ENCODE data around the gene MXRA8.
"Not testable (repeated sequence)": the region's sequence is repeated elsewhere in the genome, so short reads cannot be mapped to it uniquely, and the experiment has no call there.

Gene MXRA8

GRCh38 chr1:1322418-1322817 is 35.9 kb downstream of the MXRA8 start:
- DNase-seq, result no peak
- peaks cover 32% of the 10 kb centered on the region for H3K36me3 ChIP-seq (ENCODE audit: control insufficient read depth, insufficient read depth, low read length)
- no peaks in the 10 kb centered on the region for H3K27me3 ChIP-seq (replicated peaks; ENCODE audit: control insufficient read depth, insufficient read depth, low read length, poor library complexity, severe bottlenecking)
- H3K9me3 ChIP-seq (ENCODE audit: control insufficient read depth, low read length), result no peaks in the 10 kb centered on the region
- H3K27ac ChIP-seq (ENCODE audit: insufficient read depth, low read length, poor library complexity, severe bottlenecking), result no peak overlapping the region
- H3K4me3 ChIP-seq (ENCODE audit: insufficient read depth, low read depth, low read length, poor library complexity, severe bottlenecking), result no peak overlapping the region
- H3K4me1 ChIP-seq (ENCODE audit: control insufficient read depth, insufficient read depth, low read length, poor library complexity, severe bottlenecking), result peaks cover 34% of the 10 kb centered on the region

DNA sequence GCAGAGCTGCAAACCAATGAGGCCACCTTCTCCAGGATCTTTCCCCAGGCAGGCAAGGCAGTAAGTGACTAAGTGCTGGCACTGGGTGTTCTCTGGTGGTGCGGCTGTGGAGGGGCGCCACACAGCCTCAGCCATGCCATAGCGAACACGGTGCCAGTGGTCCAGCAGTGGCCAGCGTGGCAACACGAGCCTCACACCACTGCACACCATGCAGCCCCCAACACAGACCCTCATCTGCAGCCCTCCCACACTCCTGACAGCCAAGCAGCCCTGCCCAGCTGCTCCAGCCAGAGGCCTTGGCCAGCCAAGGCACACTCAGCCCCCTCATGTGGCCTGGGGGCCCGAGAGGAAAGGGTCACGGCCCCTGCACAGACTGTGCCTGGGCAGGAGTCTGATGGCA is 36.9 kb downstream of the MXRA8 start:
- H3K36me3 ChIP-seq (ENCODE audit: control insufficient read depth, insufficient read depth, low read length), result peaks cover 27% of the 10 kb centered on the region
- no peaks in the 10 kb centered on the region for H3K9me3 ChIP-seq (ENCODE audit: control insufficient read depth, low read length)
- H3K4me3 ChIP-seq (ENCODE audit: insufficient read depth, low read depth, low read length, poor library complexity, severe bottlenecking), result no peak overlapping the region
- H3K27ac ChIP-seq (ENCODE audit: insufficient read depth, low read length, poor library complexity, severe bottlenecking), result no peak overlapping the region
- DNase-seq, result no peak
- H3K4me1 ChIP-seq (ENCODE audit: control insufficient read depth, insufficient read depth, low read length, poor library complexity, severe bottlenecking), result peaks cover 34% of the 10 kb centered on the region
- no peaks in the 10 kb centered on the region for H3K27me3 ChIP-seq (replicated peaks; ENCODE audit: control insufficient read depth, insufficient read depth, low read length, poor library complexity, severe bottlenecking)

DNA sequence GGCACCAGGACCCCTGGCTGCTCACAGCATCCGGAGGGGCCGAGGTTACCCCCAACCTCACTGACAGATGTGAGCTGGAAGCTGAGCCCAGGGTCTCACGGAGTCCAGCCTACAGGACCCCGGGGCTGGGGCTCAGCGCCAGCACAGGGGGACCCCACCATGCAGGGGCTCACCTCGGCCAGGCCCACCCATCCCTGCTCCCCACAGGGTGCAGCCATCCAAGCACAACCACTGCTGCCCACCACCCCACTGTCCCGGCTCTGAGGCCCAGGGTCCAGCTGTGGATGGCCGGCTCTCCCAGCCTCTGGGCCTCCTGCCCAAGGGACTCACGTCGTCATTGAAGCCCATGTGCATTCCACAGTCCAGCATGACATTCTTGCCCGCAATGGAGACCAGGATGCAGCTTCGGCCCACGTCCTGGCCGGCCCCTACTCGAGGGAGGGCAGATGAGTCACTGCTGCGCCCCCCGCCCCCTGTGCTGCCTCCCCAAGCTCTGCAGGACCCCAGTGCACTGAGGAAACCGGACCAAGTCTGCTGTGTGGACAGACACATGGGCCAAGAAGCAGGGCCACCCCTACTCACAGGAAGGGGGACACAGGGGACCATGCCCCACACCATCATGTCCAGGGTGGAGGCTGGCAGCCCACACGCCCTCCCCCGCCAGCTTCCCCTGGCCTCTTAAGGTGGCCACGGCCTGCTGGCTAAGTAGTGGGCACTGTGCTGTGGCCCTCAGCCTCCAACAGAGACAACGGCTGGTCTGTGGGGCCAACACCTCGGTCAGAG is 37.5 kb downstream of the MXRA8 start:
- Histone ChIP-seq H3K4me3 (ENCODE audit: insufficient read depth, low read depth, low read length, poor library complexity, severe bottlenecking) (no peak overlapping the region), H3K36me3 (ENCODE audit: control insufficient read depth, insufficient read depth, low read length) (peaks cover 27% of the 10 kb centered on the region), H3K27me3 (replicated peaks; ENCODE audit: control insufficient read depth, insufficient read depth, low read length, poor library complexity, severe bottlenecking) (no peaks in the 10 kb centered on the region), H3K4me1 (ENCODE audit: control insufficient read depth, insufficient read depth, low read length, poor library complexity, severe bottlenecking) (peaks cover 28% of the 10 kb centered on the region), H3K27ac (ENCODE audit: insufficient read depth, low read length, poor library complexity, severe bottlenecking) (no peak overlapping the region), H3K9me3 (ENCODE audit: control insufficient read depth, low read length) (no peaks in the 10 kb centered on the region)
- no peak for DNase-seq

- H3K9me3 ChIP-seq (ENCODE audit: control insufficient read depth, low read length), result no peaks in the 10 kb centered on the region
- peaks cover 30% of the 10 kb centered on the region for H3K36me3 ChIP-seq (ENCODE audit: control insufficient read depth, insufficient read depth, low read length)
- H3K4me1 ChIP-seq (ENCODE audit: control insufficient read depth, insufficient read depth, low read length, poor library complexity, severe bottlenecking), result peaks cover 16% of the 10 kb centered on the region
- no peak overlapping the region for H3K27ac ChIP-seq (ENCODE audit: insufficient read depth, low read length, poor library complexity, severe bottlenecking)
- no peak for DNase-seq
- no peaks in the 10 kb centered on the region for H3K27me3 ChIP-seq (replicated peaks; ENCODE audit: control insufficient read depth, insufficient read depth, low read length, poor library complexity, severe bottlenecking)
- no peak overlapping the region for H3K4me3 ChIP-seq (ENCODE audit: insufficient read depth, low read depth, low read length, poor library complexity, severe bottlenecking)
These were observed 38.8 kb downstream of the MXRA8 start for GRCh38 chr1:1319646-1319941.

DNA sequence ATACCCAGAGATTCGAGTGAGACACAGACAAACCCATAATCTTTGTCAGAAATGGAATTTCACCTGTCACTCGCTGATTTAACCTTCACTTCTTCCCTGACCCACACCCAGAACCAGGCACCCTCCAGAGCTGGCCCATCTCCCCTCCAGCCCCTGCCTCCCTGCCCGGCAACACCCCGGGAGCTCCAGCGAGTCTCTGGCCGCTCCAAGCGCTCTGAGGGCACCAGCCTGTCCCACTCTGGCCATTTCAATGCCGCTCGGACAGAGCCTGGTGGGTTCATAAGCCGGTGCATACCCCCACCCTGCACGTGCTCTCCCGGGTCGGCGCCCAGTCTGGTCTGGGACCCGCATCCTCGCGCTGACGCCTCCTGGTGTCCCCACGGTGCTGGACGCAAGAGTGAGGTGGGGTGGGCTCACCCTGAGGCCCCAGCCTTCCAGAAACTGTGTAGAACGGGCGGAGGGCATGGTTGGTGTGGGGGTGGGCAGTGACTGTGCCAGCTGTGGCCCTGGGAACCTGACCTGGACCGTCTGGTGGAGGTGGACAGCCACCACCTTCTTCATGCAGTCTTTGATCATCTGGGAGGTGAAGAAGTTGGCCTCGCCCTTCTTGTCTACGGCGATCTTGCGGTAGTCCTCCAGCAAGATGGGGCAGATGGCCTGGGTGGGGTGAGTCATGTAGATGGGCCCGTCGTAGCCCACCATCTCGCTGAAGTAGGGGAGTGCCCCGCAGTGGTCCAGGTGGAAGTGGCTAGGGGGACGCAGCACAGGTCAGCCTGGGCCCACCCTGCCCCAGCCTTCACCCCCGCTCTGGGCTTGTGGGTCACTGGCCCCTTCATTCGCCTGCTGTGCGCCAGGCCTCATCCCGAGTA is 39.3 kb downstream of the MXRA8 start:
- Histone ChIP-seq H3K27me3 (replicated peaks; ENCODE audit: control insufficient read depth, insufficient read depth, low read length, poor library complexity, severe bottlenecking) (no peaks in the 10 kb centered on the region), H3K4me3 (ENCODE audit: insufficient read depth, low read depth, low read length, poor library complexity, severe bottlenecking) (no peak overlapping the region), H3K36me3 (ENCODE audit: control insufficient read depth, insufficient read depth, low read length) (peaks cover 35% of the 10 kb centered on the region), H3K4me1 (ENCODE audit: control insufficient read depth, insufficient read depth, low read length, poor library complexity, severe bottlenecking) (peaks cover 16% of the 10 kb centered on the region), H3K27ac (ENCODE audit: insufficient read depth, low read length, poor library complexity, severe bottlenecking) (no peak overlapping the region), H3K9me3 (ENCODE audit: control insufficient read depth, low read length) (no peaks in the 10 kb centered on the region)
- no peak for DNase-seq

DNA sequence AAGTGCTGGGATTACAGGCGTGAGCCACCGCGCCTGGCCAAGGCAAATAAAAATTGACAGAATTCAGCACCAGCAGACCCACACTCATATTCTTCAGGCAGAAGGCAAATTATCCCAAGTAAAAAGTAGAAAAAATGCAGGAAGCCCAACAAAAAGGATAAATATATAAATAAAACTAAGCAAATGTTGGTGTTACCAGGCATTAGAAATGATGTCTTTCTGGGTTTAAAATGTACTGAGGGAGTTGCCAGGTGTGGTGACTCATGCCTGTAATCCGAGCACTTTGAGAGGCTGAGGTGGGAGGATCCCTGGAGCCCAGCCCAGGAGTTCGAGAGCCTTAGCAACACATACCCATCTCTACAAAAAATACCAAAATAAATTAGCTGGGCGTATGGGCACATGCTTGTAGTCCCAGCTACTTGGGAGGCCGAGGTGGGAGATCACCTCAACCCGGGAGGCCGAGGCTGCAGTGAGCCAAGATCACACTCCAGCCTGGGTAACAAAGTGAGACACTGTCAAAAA is 40.2 kb downstream of the MXRA8 start:
- H3K4me3 ChIP-seq (ENCODE audit: insufficient read depth, low read depth, low read length, poor library complexity, severe bottlenecking), result no peak overlapping the region
- no peaks in the 10 kb centered on the region for H3K9me3 ChIP-seq (ENCODE audit: control insufficient read depth, low read length)
- no peak for DNase-seq
- H3K27ac ChIP-seq (ENCODE audit: insufficient read depth, low read length, poor library complexity, severe bottlenecking), result no peak overlapping the region
- H3K27me3 ChIP-seq (replicated peaks; ENCODE audit: control insufficient read depth, insufficient read depth, low read length, poor library complexity, severe bottlenecking), result no peaks in the 10 kb centered on the region
- H3K4me1 ChIP-seq (ENCODE audit: control insufficient read depth, insufficient read depth, low read length, poor library complexity, severe bottlenecking), result peaks cover 12% of the 10 kb centered on the region
- H3K36me3 ChIP-seq (ENCODE audit: control insufficient read depth, insufficient read depth, low read length), result peaks cover 43% of the 10 kb centered on the region

DNA sequence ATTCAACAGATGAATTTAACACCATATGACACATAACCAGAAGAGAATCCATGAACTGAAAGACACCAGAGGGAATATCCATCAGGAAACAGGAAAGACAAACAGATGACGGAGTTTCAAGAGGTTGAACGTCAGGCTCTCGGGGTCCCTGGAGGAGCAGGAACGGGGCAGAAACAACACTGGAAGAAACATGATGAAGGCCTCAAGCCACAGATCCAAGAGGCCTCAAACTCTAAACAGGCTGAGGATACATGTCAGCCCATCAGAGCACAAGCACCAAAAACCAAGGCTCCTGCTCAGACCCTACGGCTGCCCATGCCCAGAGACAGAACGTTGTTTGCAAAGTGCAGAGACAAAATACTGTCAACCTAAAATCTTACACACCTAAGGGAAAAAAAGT is 40.9 kb downstream of the MXRA8 start:
- DNase-seq, result no peak
- H3K9me3 ChIP-seq (ENCODE audit: control insufficient read depth, low read length), result no peaks in the 10 kb centered on the region
- H3K4me3 ChIP-seq (ENCODE audit: insufficient read depth, low read depth, low read length, poor library complexity, severe bottlenecking), result no peak overlapping the region
- H3K36me3 ChIP-seq (ENCODE audit: control insufficient read depth, insufficient read depth, low read length), result peaks cover 51% of the 10 kb centered on the region
- no peaks in the 10 kb centered on the region for H3K27me3 ChIP-seq (replicated peaks; ENCODE audit: control insufficient read depth, insufficient read depth, low read length, poor library complexity, severe bottlenecking)
- peaks cover 7% of the 10 kb centered on the region for H3K4me1 ChIP-seq (ENCODE audit: control insufficient read depth, insufficient read depth, low read length, poor library complexity, severe bottlenecking)
- H3K27ac ChIP-seq (ENCODE audit: insufficient read depth, low read length, poor library complexity, severe bottlenecking), result no peak overlapping the region

DNA sequence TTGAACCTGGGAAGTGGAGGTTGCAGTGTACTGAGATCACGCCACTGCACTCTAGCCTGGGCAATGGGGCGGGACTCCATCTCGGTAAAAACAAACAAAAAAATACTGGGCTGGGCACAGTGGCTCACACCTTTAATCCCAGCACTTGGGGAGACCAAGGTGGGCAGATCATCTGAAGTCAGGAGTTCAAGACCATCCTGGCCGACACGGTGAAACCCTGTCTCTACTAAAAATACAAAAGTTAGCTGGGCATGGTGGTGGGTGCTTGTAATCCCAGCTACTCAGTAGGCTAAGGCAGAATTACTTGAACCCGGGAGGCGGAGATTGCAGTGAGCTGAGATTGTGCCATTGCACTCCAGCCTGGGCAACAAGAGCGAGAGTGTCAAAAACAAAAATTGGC is 42.2 kb downstream of the MXRA8 start:
- H3K4me1 ChIP-seq (ENCODE audit: control insufficient read depth, insufficient read depth, low read length, poor library complexity, severe bottlenecking); H3K27me3 ChIP-seq (replicated peaks; ENCODE audit: control insufficient read depth, insufficient read depth, low read length, poor library complexity, severe bottlenecking); H3K9me3 ChIP-seq (ENCODE audit: control insufficient read depth, low read length); H3K27ac ChIP-seq (ENCODE audit: insufficient read depth, low read length, poor library complexity, severe bottlenecking); H3K4me3 ChIP-seq (ENCODE audit: insufficient read depth, low read depth, low read length, poor library complexity, severe bottlenecking); DNase-seq: not testable (repeated sequence)
- peaks cover 56% of the 10 kb centered on the region for H3K36me3 ChIP-seq (ENCODE audit: control insufficient read depth, insufficient read depth, low read length)

GRCh38 chr1:1315435-1315954 is 42.9 kb downstream of the MXRA8 start:
- no peak for DNase-seq
- H3K4me1 ChIP-seq (ENCODE audit: control insufficient read depth, insufficient read depth, low read length, poor library complexity, severe bottlenecking), result no peaks in the 10 kb centered on the region
- H3K27ac ChIP-seq (ENCODE audit: insufficient read depth, low read length, poor library complexity, severe bottlenecking), result no peak overlapping the region
- peaks cover 58% of the 10 kb centered on the region for H3K36me3 ChIP-seq (ENCODE audit: control insufficient read depth, insufficient read depth, low read length)
- no peak overlapping the region for H3K4me3 ChIP-seq (ENCODE audit: insufficient read depth, low read depth, low read length, poor library complexity, severe bottlenecking)
- H3K9me3 ChIP-seq (ENCODE audit: control insufficient read depth, low read length), result no peaks in the 10 kb centered on the region
- H3K27me3 ChIP-seq (replicated peaks; ENCODE audit: control insufficient read depth, insufficient read depth, low read length, poor library complexity, severe bottlenecking), result no peaks in the 10 kb centered on the region
